Spleen (tissue), 11 donors: ENCODE data around the gene EPB41. TPM values are rescaled to one million over a fixed set of nuclear protein-coding genes. Genes with fewer than 3 reads are reported as not detected.

Experiments
- DNase-seq: peaks from one replicate; pipeline ENCODE4 v3.0.0-alpha.2; 2020
- H3K27ac ChIP-seq, 8 donors: fragments of 200-600 bp; sonication (generic) in 7 of 8; 1 replicate in 4 of 8; 2 replicates in 4 of 8; pipeline versions ENCODE4 v1.5.0 to v1.8.0; 2016 to 2021; ENCODE audit warnings: inconsistent platforms in 4 of 8, mild to moderate bottlenecking in 4 of 8, moderate library complexity in 1 of 8
- H3K27me3 ChIP-seq, 7 donors: fragments of 200-600 bp; sonication (generic) in 6 of 7; replicated peaks in 1 of 7; 1 replicate in 4 of 7; 2 replicates in 3 of 7; pipeline versions ENCODE4 v1.5.0 to v1.8.0; 2016 to 2021; ENCODE audit warnings: inconsistent platforms in 3 of 7, mild to moderate bottlenecking in 1 of 7
- H3K36me3 ChIP-seq, 6 donors: fragments of 200-600 bp; sonication (generic) in 5 of 6; 1 replicate in 4 of 6; 2 replicates in 2 of 6; pipeline versions ENCODE4 v1.5.0 to v1.8.0; 2016 to 2021; ENCODE audit warnings: inconsistent platforms in 2 of 6
- H3K4me1 ChIP-seq, 6 donors: fragments of 200-600 bp; sonication (generic) in 5 of 6; 1 replicate in 3 of 6; 2 replicates in 3 of 6; pipeline versions ENCODE4 v1.5.0 to v1.8.0; 2016 to 2021; ENCODE audit warnings: inconsistent platforms in 3 of 6
- H3K4me3 ChIP-seq, 8 donors: fragments of 200-600 bp; sonication (generic) in 7 of 8; 1 replicate in 4 of 8; 2 replicates in 4 of 8; pipeline versions ENCODE4 v1.5.0 to v1.8.0; 2016 to 2021; ENCODE audit warnings: inconsistent platforms in 4 of 8, mild to moderate bottlenecking in 4 of 8, moderate library complexity in 2 of 8
- H3K9me3 ChIP-seq, 8 donors: fragments of 200-600 bp; sonication (generic) in 7 of 8; 1 replicate in 4 of 8; 2 replicates in 4 of 8; pipeline versions ENCODE4 v1.5.0 to v1.8.0; 2016 to 2021; ENCODE audit warnings: inconsistent platforms in 4 of 8
- CTCF ChIP-seq, 11 experiments: fragments of 200-600 bp in 7 of 11; fragments of 450-650 bp in 4 of 11; sonication (generic) in 4 of 11; IDR thresholded peaks in 8 of 11; conservative IDR thresholded peaks in 3 of 11; 1 replicate in 7 of 11; 2 replicates in 4 of 11; pipeline versions ENCODE4 v1.4.0 to v1.8.0; 2016 to 2021; ENCODE audit warnings: antibody characterized with exemption in 11 of 11, inconsistent platforms in 4 of 11, mild to moderate bottlenecking in 1 of 11
- POLR2A ChIP-seq, 3 donors: fragments of 450-650 bp; IDR thresholded peaks; one replicate each; pipeline ENCODE4 v1.5.1; 2017; ENCODE audit warnings: antibody characterized with exemption in 3 of 3, mild to moderate bottlenecking in 1 of 3
- POLR2AphosphoS5 ChIP-seq, 3 donors: sonication (generic); formaldehyde crosslinking; IDR thresholded peaks; one replicate each; pipeline ENCODE4 v1.5.1; 2017; ENCODE audit warnings: antibody characterized with exemption in 3 of 3
- WGBS, 5 donors: extraction: QIAGEN DNeasy Blood & Tissue Kit in 3 of 5; methylation state at CpG; one replicate each; pipeline versions ENCODE4 v1.1.5 to v1.1.7; 2013 to 2018; 5-methylcytosine and 5-hydroxymethylcytosine counted together
- intact Hi-C: fragments of 100-400 bp; cut with DNase I; formaldehyde crosslinking; loops from one replicate; pipeline ENCODE4 v1.15.0; 2023; ENCODE audit warnings: low total_unique reads
- polyA plus RNA-seq, 3 donors: library from polyadenylated mRNA; stranded (reverse); fragments of 200-250 nt; gene quantifications; one replicate each; pipeline ENCODE4 v1.2.1, GENCODE V29; 2013
- total RNA-seq, 7 donors: library from RNA; depleted of rRNA in 3 of 7; stranded (reverse); fragments of >200 nt in 3 of 7; fragmentation: NEBNext Ultra II Directional in 4 of 7; extraction: Animal tissue kit (Norgen Biotek cat#: 25700) in 4 of 7; gene quantifications; one replicate each; pipeline versions ENCODE4 v1.1.0 to v1.2.1, GENCODE V29; 2016 to 2021
- donor health status: healthy with polysubstance abuse.
- donor health status: DM: no; HTN: no; CAD: no; lungs with moderate emphysema.
- donor health status: DM: no; HTN: no; CAD: no.
- donor health status: Bipolar disorder and iron deficiency.
- donor health status: healthy.
- donor health status: DM: no; HTN: no; CAD: no.
- donor health status: DM: yes; HTN: yes; CAD: no.

Gene EPB41
- total and polyA plus RNA-seq, 10 donors: 6.3 to 156 (median 58.8) TPM

DNA sequence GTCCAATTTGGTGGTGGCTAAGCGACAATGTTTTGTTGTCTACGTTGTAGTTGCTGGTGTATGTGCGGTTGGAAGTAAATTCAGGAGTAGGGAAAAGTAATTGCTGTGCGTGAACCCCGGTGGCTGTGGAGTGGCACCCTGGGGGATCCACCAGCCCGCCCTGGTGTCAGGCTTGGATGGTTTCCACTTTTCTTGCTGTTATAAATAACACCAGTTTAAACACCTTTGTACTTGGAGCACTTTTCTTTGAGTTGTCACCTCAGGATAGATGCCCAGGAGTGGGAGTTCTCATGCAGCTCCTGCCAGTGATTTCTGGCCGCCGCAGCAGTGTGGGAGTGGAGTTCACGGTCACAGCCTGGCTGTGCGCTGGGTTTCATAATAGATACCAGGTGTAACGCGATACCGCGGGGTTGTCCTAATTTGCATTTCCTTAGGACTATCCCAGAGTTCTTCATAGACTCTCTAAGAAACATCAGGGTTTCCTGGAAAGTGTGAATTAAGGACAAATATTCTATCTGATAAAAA, 222.1 kb downstream of the EPB41 start:
- Histone ChIP-seq H3K27ac (no peak overlapping the region), H3K4me3 (no peak overlapping the region), H3K9me3 (no peaks in the 10 kb centered on the region), H3K4me1 (peaks cover 0 to 8% (median 4%) of the 10 kb centered on the region in 6 donors), H3K27me3 (peaks cover 0 to 24% (median 0%) of the 10 kb centered on the region in 7 donors), H3K36me3 (no peaks in the 10 kb centered on the region)
- DNase-seq: peak; percentile 35
- intact Hi-C loops: no loop called here
- no peak for TF ChIP-seq CTCF (IDR thresholded peaks at IDR 0.05 in 8 of 11, conservative IDR thresholded peaks at IDR 0.05 in 3 of 11)
- TF ChIP-seq POLR2AphosphoS5 (IDR thresholded peaks at IDR 0.05): no peak
- TF ChIP-seq POLR2A (IDR thresholded peaks at IDR 0.05): no peak
- WGBS, 5 donors: 63 to 76% (median 70%) methylated on average over 14 of the region's 14 CpGs

DNA sequence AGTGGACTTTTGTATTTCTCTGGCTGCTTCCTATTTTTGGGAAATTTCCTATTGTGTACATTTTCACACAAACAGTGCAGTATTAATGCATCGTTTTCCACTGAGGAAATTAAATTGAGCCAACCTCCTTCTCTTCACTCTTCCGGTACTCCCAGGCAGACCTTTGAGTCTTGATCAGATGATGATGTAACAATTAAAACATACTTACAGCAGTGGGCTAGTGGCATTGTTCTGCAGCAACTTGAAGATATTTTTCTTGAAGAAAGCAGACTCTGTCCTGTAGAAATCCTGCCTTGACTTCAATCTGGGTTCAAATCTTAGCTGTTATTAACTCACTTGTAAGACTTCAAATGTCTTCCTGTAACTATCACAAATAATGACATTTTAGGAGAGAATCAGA, 228.3 kb downstream of the EPB41 start:
- intact Hi-C loops: no loop called here
- H3K27ac ChIP-seq: no peak overlapping the region
- no peaks in the 10 kb centered on the region for H3K4me1 ChIP-seq
- no peaks in the 10 kb centered on the region for H3K9me3 ChIP-seq
- 84 to 93% (median 89%) methylated on average over 2 of the region's 2 CpGs for WGBS, 5 donors
- TF ChIP-seq POLR2AphosphoS5 (IDR thresholded peaks at IDR 0.05) (no peak), CTCF (IDR thresholded peaks at IDR 0.05 in 8 of 11, conservative IDR thresholded peaks at IDR 0.05 in 3 of 11) (no peak), POLR2A (IDR thresholded peaks at IDR 0.05) (no peak)
- DNase-seq: no peak
- H3K4me3 ChIP-seq: no peak overlapping the region
- H3K36me3 ChIP-seq: peaks cover 0 to 48% (median 37%) of the 10 kb centered on the region in 6 donors
- no peaks in the 10 kb centered on the region for H3K27me3 ChIP-seq

GRCh38 chr1:29144178-29144577, 229.8 kb downstream of the EPB41 start:
- no peaks in the 10 kb centered on the region for H3K9me3 ChIP-seq
- no peak overlapping the region for H3K27ac ChIP-seq
- H3K27me3 ChIP-seq: no peaks in the 10 kb centered on the region
- H3K4me1 ChIP-seq: no peaks in the 10 kb centered on the region
- no peak for DNase-seq
- H3K36me3 ChIP-seq: peaks cover 4 to 63% (median 51%) of the 10 kb centered on the region in 6 donors
- no peak for TF ChIP-seq CTCF (IDR thresholded peaks at IDR 0.05 in 8 of 11, conservative IDR thresholded peaks at IDR 0.05 in 3 of 11)
- no peak for TF ChIP-seq POLR2A (IDR thresholded peaks at IDR 0.05)
- no peak for TF ChIP-seq POLR2AphosphoS5 (IDR thresholded peaks at IDR 0.05)
- 92 to 100% (median 98%) methylated on average over 2 of the region's 2 CpGs for WGBS, 5 donors
- intact Hi-C loops: no loop called here
- H3K4me3 ChIP-seq: no peak overlapping the region

- TF ChIP-seq POLR2AphosphoS5 (IDR thresholded peaks at IDR 0.05): peak in 1 of 3 donors; percentile 35
- TF ChIP-seq POLR2A (IDR thresholded peaks at IDR 0.05): no peak
- no peak for TF ChIP-seq CTCF (IDR thresholded peaks at IDR 0.05 in 8 of 11, conservative IDR thresholded peaks at IDR 0.05 in 3 of 11)
- Histone ChIP-seq H3K4me1 (no peaks in the 10 kb centered on the region), H3K27ac (peak overlapping the region in 2 of 8 donors; percentile 7 to 17), H3K9me3 (no peaks in the 10 kb centered on the region), H3K4me3 (no peak overlapping the region), H3K27me3 (no peaks in the 10 kb centered on the region), H3K36me3 (peaks cover 7 to 80% (median 68%) of the 10 kb centered on the region in 6 donors)
- intact Hi-C loops: no loop called here
- DNase-seq: no peak
- 72 to 91% (median 76%) methylated on average over 8 of the region's 8 CpGs for WGBS, 5 donors
These were observed 231.5 kb downstream of the EPB41 start for GRCh38 chr1:29145739-29146437.
